Activated naive CD4-positive, alpha-beta T cell treated with anti-CD3 and anti-CD28 coated beads, Interleukin-2, amount 50 U/mL, for 24 hours (primary cell): ENCODE results near the gene FMNL2.

Experiments used
- H3K27ac Mint-ChIP-seq: one replicate; pipeline ENCODE4 v1.8.0; 2021; ENCODE audit warnings: mild to moderate bottlenecking, mixed read lengths
- H3K27me3 Mint-ChIP-seq: one replicate; pipeline ENCODE4 v1.8.0; 2021; ENCODE audit warnings: mixed read lengths
- H3K36me3 Mint-ChIP-seq: one replicate; pipeline ENCODE4 v1.8.0; 2021; ENCODE audit warnings: mixed read lengths
- H3K4me1 Mint-ChIP-seq: one replicate; pipeline ENCODE4 v1.8.0; 2021; ENCODE audit warnings: mixed read lengths
- H3K4me3 Mint-ChIP-seq: one replicate; pipeline ENCODE4 v1.8.0; 2021; ENCODE audit warnings: mild to moderate bottlenecking, mixed read lengths
- H3K9me3 Mint-ChIP-seq: one replicate; pipeline ENCODE4 v1.8.0; 2021; ENCODE audit warnings: mixed read lengths

Gene FMNL2

DNA sequence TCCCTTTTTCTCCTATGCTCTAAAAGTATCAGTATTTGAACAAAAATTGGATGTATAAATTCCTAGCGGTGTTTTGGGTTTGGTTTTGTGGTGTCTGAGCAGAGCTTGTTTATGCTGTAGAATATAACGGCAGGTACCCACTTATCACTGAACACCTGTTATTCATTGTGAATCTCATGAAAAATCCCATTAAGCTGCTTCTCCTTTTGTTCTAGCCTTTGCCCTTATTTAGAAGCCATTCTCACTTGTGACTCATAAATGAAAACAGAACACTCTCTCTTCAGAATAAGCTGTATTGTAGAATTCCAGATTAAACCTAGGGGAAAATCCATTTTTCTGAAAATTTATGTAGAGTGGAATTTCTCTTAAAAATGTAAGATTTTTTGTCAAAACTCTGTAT, 278.3 kb downstream of the FMNL2 start:
- no peaks in the 10 kb centered on the region for H3K27me3 Mint-ChIP-seq
- H3K4me3 Mint-ChIP-seq: no peak overlapping the region
- H3K36me3 Mint-ChIP-seq: no peaks in the 10 kb centered on the region
- no peaks in the 10 kb centered on the region for H3K9me3 Mint-ChIP-seq
- H3K27ac Mint-ChIP-seq: no peak overlapping the region
- H3K4me1 Mint-ChIP-seq: peaks cover 4% of the 10 kb centered on the region

DNA sequence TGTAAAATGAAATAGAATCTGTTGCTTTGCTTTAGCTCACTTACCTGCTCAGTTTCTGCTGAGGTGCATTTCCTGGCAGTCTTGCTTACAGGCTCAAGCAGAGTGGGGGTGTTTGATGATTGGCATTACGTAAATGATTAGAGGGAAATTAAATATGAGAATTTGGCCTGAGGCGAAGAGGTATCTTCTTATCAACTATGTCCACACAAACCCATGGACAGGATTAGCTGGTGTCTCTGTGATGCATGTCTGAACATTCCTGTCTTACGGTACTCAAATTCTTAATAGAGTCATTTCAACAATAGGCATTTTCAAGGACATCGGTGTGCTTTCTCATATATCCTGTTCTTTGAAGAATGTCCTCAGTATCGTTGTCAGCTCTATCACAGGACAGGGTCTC, 280.2 kb downstream of the FMNL2 start:
- Mint-ChIP-seq H3K4me1 (peaks cover 4% of the 10 kb centered on the region), H3K27ac (no peak overlapping the region), H3K4me3 (no peak overlapping the region)

DNA sequence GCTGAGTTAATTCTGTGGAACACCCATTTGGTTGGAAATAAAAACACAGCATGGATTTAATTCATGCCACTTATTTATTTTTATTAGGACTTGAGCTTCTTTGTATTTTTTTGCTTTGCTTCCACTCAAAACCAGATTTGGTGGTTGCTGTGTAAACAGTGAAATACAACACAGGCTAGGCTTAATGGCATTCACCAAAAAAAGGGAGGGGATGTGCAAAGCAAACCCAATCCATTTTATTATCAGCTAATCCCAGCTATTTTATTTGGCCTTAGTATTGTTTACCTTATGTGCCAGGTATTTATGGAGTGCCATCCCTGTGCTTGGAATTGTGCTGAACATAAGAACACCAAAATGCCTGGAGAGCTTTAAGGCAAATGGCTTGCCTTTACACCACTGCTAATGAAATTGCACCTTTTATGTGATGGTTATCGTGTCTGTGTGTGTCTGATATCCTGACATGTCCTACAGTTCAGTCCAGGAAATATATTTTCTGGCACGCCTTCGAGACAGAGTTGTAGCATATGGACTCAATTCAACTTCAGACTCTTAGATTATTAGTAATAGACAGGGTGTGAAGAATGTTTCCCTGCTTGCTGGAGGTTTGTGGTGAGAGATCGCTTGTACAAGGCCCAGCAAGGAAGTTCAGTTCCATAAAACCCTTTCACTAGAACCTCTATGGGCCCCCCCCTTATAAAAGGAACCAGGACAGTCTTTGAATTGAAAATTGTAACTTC, 282.6 kb downstream of the FMNL2 start:
- H3K36me3 Mint-ChIP-seq: no peaks in the 10 kb centered on the region

More for the DNA sequence above, 280.2 kb downstream of the FMNL2 start:
- Mint-ChIP-seq H3K36me3 (no peaks in the 10 kb centered on the region), H3K9me3 (no peaks in the 10 kb centered on the region), H3K27me3 (no peaks in the 10 kb centered on the region)

DNA sequence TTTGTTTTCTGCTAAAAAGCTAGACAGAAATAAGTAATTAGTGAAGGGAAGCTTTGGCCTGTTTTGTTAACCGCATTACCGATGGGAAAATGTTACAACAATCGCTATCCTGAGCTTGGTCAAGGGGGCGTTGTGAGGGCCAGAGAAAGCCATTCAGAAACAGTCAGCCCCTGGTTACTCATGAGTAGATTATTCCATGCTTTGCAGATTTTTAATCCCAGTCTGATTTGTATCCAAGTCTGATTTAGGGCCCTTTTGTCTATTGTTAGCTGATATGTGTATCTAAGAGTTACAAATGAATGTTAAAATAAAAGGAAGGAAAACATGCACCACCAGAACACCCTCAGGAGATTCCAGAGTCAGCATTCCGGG, 283.2 kb downstream of the FMNL2 start:
- no peaks in the 10 kb centered on the region for H3K4me1 Mint-ChIP-seq
- no peak overlapping the region for H3K27ac Mint-ChIP-seq
- no peaks in the 10 kb centered on the region for H3K36me3 Mint-ChIP-seq
- H3K4me3 Mint-ChIP-seq: no peak overlapping the region
- no peaks in the 10 kb centered on the region for H3K27me3 Mint-ChIP-seq
- H3K9me3 Mint-ChIP-seq: no peaks in the 10 kb centered on the region

More for the DNA sequence above, 282.6 kb downstream of the FMNL2 start:
- no peak overlapping the region for H3K27ac Mint-ChIP-seq
- H3K4me1 Mint-ChIP-seq: no peaks in the 10 kb centered on the region
- no peak overlapping the region for H3K4me3 Mint-ChIP-seq
- no peaks in the 10 kb centered on the region for H3K27me3 Mint-ChIP-seq
- no peaks in the 10 kb centered on the region for H3K9me3 Mint-ChIP-seq

DNA sequence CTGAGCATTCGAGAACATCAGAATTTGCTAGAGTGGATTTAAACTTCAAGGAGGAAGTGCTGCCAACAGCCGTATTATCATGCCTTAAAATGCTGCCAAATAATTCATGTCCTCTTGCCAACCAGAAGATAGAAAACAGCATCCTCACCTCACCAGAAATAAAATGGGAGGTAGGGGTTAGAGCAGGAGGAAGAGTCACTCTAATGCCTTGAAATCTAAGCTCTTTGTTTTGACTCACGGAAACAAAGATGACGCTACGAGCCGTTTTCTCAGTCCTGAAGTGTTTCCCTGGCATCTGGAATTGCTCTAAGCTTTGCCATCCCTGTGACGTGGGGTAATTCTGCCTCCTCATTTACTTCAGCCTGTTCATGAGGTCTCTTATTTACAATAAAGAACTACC, 285.2 kb downstream of the FMNL2 start:
- H3K27ac Mint-ChIP-seq: no peak overlapping the region

DNA sequence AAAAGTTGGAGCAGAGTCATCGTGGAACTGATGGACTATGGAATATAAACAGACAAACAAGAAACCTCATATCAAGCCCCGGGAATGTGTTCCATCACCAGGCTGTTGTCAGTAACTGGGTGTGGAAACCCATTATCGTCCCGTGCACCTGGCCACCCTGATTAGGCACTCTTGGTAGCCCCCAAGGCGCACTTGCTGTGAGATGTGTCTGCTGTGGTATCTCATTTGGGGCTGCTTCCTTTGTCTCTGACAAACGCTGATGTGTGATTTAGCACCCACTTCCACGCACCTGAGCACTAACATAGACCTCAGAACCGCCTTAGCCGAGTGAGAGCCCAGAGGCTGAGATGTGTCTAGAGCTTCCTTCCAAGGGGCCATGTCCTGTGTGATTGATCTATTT, 286.0 kb downstream of the FMNL2 start:
- H3K4me1 Mint-ChIP-seq: no peaks in the 10 kb centered on the region
- no peak overlapping the region for H3K27ac Mint-ChIP-seq
- no peak overlapping the region for H3K4me3 Mint-ChIP-seq
- no peaks in the 10 kb centered on the region for H3K36me3 Mint-ChIP-seq
- H3K27me3 Mint-ChIP-seq: no peaks in the 10 kb centered on the region
- H3K9me3 Mint-ChIP-seq: no peaks in the 10 kb centered on the region

More for the DNA sequence above, 285.2 kb downstream of the FMNL2 start:
- Mint-ChIP-seq H3K27me3 (no peaks in the 10 kb centered on the region), H3K4me3 (no peak overlapping the region), H3K4me1 (no peaks in the 10 kb centered on the region), H3K9me3 (no peaks in the 10 kb centered on the region), H3K36me3 (no peaks in the 10 kb centered on the region)

DNA sequence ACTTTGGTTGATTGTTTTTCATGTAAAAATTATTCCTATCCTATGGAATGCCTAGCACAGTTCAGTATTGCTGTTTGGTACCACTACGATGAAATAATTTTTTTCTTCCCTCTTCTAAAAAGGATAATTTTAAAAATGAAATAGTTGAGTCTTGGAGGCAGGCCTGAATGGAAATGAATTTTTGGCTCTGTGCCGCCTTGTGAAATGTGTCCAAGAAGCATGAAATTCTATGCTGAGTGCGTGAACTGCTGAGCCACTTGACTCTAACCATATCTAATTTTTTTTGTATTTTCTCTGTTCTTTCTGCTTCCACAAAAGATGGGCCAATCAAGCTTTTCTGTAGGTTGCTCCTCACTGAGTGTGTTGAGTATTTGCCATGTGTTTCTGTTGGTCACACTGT, 287.2 kb downstream of the FMNL2 start:
- no peaks in the 10 kb centered on the region for H3K36me3 Mint-ChIP-seq
- H3K27me3 Mint-ChIP-seq: no peaks in the 10 kb centered on the region
- no peaks in the 10 kb centered on the region for H3K4me1 Mint-ChIP-seq
- H3K27ac Mint-ChIP-seq: no peak overlapping the region
- H3K9me3 Mint-ChIP-seq: no peaks in the 10 kb centered on the region
- H3K4me3 Mint-ChIP-seq: no peak overlapping the region

DNA sequence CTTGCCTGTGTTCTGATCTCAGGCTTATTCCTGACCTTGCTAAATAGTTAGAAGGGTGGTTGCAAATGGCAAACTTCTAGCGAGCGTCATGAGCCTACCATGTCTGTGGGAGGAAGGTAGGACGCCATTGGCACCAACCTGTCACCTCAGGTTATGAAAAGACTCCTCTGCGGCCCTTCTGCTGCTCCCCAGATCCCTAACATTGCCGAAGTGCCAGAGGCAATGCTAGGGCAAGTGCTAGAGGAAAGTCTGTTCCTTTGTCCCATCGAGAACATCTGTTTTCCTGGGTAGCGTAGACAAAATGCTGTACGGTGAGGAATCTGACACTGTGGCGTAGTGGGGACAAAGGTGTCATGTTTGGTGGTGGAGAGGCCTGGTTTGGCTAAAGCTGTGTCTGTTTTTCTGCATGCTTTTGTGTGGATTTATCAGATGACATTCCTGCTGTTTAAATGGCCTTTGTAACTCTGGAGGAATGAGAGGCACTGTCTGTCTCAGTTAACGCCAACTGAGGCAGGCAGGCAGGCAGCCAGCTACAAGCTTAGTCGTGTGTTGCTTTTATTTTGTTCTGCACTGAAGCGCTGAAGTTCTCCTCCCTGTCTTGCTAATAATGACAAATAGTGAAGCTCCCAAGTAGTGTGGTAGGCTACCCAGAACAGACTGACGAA, 288.2 kb downstream of the FMNL2 start:
- Mint-ChIP-seq H3K36me3 (no peaks in the 10 kb centered on the region), H3K9me3 (no peaks in the 10 kb centered on the region), H3K4me3 (no peak overlapping the region), H3K27ac (no peak overlapping the region), H3K27me3 (no peaks in the 10 kb centered on the region), H3K4me1 (no peaks in the 10 kb centered on the region)

DNA sequence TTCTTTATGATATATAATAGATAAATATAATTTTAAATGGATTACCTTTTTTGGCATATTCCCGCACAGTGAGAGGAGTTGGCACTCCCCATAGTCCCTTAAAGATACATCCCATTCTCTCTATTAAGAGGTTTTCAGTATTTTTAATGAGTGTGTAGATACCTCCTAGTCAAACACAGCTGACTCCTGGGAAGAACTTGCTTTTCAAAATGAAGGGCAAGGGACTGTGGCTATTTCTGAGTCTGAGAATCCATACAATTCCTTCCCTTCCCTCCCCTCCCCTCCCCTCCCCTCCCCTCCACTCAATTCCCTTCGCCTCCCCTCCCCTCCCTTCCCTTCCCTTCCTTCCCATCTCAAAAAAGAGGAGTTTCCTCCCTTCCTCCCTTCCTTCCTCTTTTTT, 288.8 kb downstream of the FMNL2 start:
- Mint-ChIP-seq H3K4me1 (no peaks in the 10 kb centered on the region), H3K9me3 (no peaks in the 10 kb centered on the region), H3K36me3 (no peaks in the 10 kb centered on the region), H3K4me3 (no peak overlapping the region), H3K27ac (no peak overlapping the region), H3K27me3 (no peaks in the 10 kb centered on the region)

DNA sequence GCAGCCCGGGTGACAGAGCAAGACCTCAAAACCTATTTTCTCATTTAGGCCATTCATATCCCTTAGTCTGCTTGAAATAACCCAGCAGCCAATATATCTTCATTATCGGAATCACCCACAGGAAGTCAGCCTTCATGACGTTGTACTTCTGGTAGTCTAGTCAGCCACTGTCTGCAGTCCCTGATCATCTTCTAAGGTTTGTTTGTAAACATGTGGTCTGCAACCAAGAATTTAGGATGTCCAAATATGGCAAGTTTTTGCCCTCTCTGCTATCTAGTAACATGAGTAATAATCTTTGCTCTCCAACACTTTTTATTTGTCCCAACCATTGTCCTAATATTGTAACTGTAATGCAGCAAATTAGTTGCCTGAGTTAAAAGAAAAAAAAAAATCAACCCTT, 289.8 kb downstream of the FMNL2 start:
- Mint-ChIP-seq H3K36me3 (no peaks in the 10 kb centered on the region), H3K4me3 (no peak overlapping the region), H3K27me3 (no peaks in the 10 kb centered on the region), H3K4me1 (peaks cover 4% of the 10 kb centered on the region), H3K27ac (no peak overlapping the region), H3K9me3 (no peaks in the 10 kb centered on the region)

DNA sequence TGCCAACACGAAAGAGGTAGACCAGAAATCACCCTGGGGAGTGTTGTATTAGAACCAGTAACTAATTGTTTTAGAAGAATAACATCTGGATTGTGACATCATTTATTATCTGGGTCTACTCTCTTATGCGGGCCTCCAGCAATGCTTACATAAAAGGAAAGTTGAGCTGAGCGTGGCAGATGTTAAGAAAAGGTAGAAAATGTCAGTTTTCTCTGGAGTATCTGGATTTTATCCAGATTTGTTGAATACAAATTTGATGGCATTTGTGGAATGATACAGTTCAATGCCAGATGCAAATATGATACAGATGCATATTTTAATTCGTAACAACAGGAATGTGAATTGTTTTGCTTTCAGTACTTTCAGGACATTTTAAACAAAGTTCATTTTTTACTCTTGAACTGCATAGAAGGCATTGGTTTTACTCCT, 292.0 kb downstream of the FMNL2 start:
- Mint-ChIP-seq H3K9me3 (no peaks in the 10 kb centered on the region), H3K27me3 (no peaks in the 10 kb centered on the region), H3K27ac (no peak overlapping the region), H3K4me1 (peaks cover 5% of the 10 kb centered on the region), H3K36me3 (no peaks in the 10 kb centered on the region), H3K4me3 (no peak overlapping the region)

DNA sequence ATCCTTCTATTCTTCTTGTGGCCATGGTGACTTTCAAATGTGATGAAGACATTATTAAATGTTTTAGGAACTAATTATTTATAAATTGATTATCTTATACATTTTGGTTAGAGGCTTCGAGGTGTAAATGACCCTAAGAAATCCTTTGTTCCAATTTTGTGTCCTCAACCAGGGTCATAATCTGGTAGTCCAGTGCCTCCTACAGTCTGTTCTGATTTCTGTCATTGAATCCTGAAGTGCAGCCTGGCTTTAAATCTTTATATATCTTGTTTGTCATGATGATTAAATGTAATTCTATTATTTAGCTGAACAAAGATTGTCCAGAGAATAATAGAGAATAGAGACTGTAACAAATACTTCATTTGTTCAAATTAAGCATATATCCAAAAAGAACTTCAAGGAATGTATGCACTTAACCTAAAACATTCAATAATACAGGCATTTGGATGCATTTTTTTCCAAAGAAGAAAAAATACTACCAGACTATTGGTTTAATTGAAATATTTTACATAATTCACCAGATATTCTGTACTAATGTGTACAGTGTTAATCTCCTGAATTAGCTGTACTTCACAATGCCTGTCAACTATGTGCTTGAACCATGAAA, 292.5 kb downstream of the FMNL2 start:
- H3K4me3 Mint-ChIP-seq: no peak overlapping the region
- H3K27ac Mint-ChIP-seq: no peak overlapping the region
- no peaks in the 10 kb centered on the region for H3K9me3 Mint-ChIP-seq

DNA sequence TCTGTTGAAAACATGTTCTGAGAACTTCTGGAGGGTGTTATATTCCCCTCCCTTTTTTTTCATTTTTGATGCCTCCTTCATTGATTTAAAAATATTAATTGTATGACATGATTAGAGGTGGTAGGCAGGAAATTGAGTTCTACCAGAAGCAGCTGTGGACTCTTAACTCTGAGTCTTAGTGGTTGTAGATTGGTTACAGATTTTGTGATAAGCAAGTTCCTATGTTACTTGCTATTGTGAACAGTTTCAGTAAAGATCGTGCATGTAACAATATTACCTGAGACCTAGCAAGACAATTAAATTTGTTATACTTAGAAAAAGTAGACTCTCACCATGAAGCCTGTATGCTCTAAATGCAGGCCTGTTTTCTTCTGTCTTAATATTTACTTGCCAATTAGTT, 294.2 kb downstream of the FMNL2 start:
- Mint-ChIP-seq H3K4me1 (peaks cover 5% of the 10 kb centered on the region), H3K9me3 (no peaks in the 10 kb centered on the region), H3K4me3 (no peak overlapping the region), H3K27ac (no peak overlapping the region), H3K36me3 (no peaks in the 10 kb centered on the region), H3K27me3 (no peaks in the 10 kb centered on the region)

More for the DNA sequence above, 292.5 kb downstream of the FMNL2 start:
- Mint-ChIP-seq H3K4me1 (peaks cover 5% of the 10 kb centered on the region), H3K27me3 (no peaks in the 10 kb centered on the region), H3K36me3 (no peaks in the 10 kb centered on the region)

DNA sequence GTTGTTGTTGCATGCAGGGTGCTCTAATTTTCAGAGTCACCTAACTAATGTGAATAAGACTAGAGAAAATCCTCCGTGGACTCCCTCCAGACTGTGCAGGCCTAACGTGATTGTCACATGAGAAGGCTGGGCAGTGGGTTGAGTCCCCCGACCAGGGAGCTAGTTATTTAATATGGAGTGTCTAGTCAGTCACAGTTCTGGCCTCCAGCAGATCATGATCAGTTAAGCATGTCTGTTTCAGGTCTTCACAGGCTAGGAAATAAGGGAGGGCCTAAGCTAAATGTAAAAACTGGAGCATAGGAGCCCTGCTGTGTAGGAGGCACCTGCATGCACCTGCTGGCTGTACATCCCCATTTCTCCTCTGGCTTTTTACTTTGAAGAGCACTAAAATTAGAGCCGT, 295.5 kb downstream of the FMNL2 start:
- Mint-ChIP-seq H3K36me3 (no peaks in the 10 kb centered on the region), H3K4me3 (no peak overlapping the region), H3K4me1 (peaks cover 5% of the 10 kb centered on the region), H3K27ac (no peak overlapping the region), H3K27me3 (no peaks in the 10 kb centered on the region), H3K9me3 (no peaks in the 10 kb centered on the region)

DNA sequence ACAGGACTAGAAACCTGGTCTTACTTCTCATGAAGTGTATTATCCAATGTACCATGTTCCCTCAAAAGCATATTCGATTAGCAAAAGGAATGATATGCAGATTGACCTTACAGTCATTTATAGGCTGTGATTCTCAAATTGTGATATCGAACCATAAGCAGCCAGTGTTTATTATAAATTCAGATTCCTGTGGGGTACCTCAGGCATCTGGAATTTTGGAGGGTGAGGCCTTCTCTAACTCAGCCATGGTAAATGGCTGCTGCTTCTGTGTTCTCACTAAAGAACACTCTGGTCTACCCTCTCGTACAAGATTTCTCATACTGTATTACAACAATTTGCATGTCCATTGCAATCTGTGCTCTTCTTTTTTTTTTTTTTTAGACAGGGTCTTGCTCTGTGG, 297.8 kb downstream of the FMNL2 start:
- no peak overlapping the region for H3K27ac Mint-ChIP-seq
- H3K4me3 Mint-ChIP-seq: no peak overlapping the region
- peaks cover 5% of the 10 kb centered on the region for H3K4me1 Mint-ChIP-seq
- no peaks in the 10 kb centered on the region for H3K27me3 Mint-ChIP-seq
- no peaks in the 10 kb centered on the region for H3K9me3 Mint-ChIP-seq
- H3K36me3 Mint-ChIP-seq: no peaks in the 10 kb centered on the region

DNA sequence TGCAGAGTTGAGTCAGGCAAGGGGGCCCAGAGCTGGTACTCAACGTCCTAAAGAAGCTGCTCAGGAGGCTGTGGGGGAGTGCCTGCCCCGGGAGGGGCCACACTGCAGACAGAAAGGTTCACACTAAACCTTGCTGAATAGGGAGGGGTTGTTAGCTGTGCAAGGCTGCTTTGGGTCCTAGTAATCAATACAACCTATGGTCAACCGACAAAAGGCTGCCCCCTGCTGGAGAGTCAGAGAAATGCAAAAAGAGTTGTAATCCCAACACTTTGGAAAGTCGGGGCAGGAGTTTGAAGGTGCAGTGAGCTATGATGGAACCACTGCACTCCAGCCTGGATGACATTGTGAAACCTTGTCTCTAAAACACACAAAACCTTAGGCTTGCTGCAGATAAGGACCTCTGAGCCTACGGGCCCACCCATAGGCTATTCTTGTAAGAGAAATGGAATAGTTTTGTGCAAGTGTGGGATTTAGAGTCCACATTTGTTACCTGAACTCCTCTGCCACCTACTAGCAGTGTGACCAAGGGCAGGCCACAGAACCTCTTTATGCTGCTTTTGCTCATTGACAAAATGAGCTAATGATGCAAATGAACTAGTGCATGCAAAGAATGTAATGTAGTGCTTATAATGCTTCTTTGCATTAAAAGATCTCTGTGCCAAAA, 300.8 kb downstream of the FMNL2 start:
- H3K36me3 Mint-ChIP-seq: no peaks in the 10 kb centered on the region
- H3K4me3 Mint-ChIP-seq: no peak overlapping the region
- H3K9me3 Mint-ChIP-seq: no peaks in the 10 kb centered on the region
- H3K4me1 Mint-ChIP-seq: no peaks in the 10 kb centered on the region
- no peaks in the 10 kb centered on the region for H3K27me3 Mint-ChIP-seq
- H3K27ac Mint-ChIP-seq: no peak overlapping the region
